Epidermal melanocyte (primary cell): ENCODE measurements around the gene ST6GALNAC2.
"Not testable (repeated sequence)": the region's sequence is repeated elsewhere in the genome, so short reads cannot be mapped to it uniquely, and the experiment has no call there.

Experiments used
- DNase-seq: peaks from one replicate; pipeline ENCODE4 v3.0.0; 2011; ENCODE audit warnings: low spot score; ENCODE audit not compliant: insufficient read length

Gene ST6GALNAC2

GRCh38 chr17:76528528-76529223, 57.0 kb downstream of the ST6GALNAC2 start:
- no peak for DNase-seq

- no peak for DNase-seq
Observed at GRCh38 chr17:76528156-76528527, 57.5 kb downstream of the ST6GALNAC2 start.

- no peak for DNase-seq
Observed at GRCh38 chr17:76527430-76528111, 58.1 kb downstream of the ST6GALNAC2 start.

GRCh38 chr17:76527016-76527415, 58.6 kb downstream of the ST6GALNAC2 start:
- DNase-seq = not testable (repeated sequence)

GRCh38 chr17:76525513-76525833, 60.2 kb downstream of the ST6GALNAC2 start:
- not testable (repeated sequence) for DNase-seq

- no peak for DNase-seq
Observed at GRCh38 chr17:76524598-76525512, 60.8 kb downstream of the ST6GALNAC2 start.

- DNase-seq = peak; percentile 64
Observed at GRCh38 chr17:76523084-76524037, 62.3 kb downstream of the ST6GALNAC2 start.

- not testable (repeated sequence) for DNase-seq
Observed at GRCh38 chr17:76521683-76522082, 64.0 kb downstream of the ST6GALNAC2 start.

GRCh38 chr17:76521262-76521661, 64.4 kb downstream of the ST6GALNAC2 start:
- DNase-seq = no peak

GRCh38 chr17:76519048-76519966, 66.4 kb downstream of the ST6GALNAC2 start:
- DNase-seq = no peak

GRCh38 chr17:76517638-76518038, 68.0 kb downstream of the ST6GALNAC2 start:
- no peak for DNase-seq
